Measurements from ENCODE around the gene SLC39A9.

DNA sequence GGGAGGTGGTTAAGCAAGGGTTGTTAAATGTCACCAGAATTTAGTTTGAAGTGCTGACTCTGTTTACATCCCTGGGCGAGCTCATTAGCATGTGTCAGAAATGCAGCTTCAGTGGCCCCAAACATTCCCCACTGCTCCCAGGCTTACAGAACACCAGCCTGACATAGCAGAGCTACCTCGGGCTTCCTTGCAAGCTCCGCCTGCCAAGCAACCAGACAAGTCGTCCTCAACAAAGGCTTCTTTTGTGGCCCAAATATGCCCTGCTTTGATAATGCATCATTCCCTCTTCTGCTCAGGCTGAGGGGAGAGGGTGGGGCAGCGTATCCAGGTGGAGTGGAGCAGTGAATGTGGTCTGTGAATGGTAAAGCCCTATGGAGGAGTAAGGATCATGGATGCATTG is 28.4 kb upstream of the SLC39A9 start:
- no peak for TF ChIP-seq POLR2AphosphoS5 (IDR thresholded peaks at IDR 0.05)
- TF ChIP-seq, protein P1, sequence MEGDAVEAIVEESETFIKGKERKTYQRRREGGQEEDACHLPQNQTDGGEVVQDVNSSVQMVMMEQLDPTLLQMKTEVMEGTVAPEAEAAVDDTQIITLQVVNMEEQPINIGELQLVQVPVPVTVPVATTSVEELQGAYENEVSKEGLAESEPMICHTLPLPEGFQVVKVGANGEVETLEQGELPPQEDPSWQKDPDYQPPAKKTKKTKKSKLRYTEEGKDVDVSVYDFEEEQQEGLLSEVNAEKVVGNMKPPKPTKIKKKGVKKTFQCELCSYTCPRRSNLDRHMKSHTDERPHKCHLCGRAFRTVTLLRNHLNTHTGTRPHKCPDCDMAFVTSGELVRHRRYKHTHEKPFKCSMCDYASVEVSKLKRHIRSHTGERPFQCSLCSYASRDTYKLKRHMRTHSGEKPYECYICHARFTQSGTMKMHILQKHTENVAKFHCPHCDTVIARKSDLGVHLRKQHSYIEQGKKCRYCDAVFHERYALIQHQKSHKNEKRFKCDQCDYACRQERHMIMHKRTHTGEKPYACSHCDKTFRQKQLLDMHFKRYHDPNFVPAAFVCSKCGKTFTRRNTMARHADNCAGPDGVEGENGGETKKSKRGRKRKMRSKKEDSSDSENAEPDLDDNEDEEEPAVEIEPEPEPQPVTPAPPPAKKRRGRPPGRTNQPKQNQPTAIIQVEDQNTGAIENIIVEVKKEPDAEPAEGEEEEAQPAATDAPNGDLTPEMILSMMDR (IDR thresholded peaks at IDR 0.05): no peak
- no peak for TF ChIP-seq POLR2A (IDR thresholded peaks at IDR 0.05)
